ENCODE results near the gene MRPL18.

- no peak for TF ChIP-seq EZH2 (IDR thresholded peaks at IDR 0.05; ENCODE audit: low read length, unreplicated experiment)
- no peak for TF ChIP-seq CTCF (conservative IDR thresholded peaks at IDR 0.05; ENCODE audit: low read depth, low read length)
- no peak for TF ChIP-seq EZH2phosphoT487 (IDR thresholded peaks at IDR 0.05; ENCODE audit: borderline replicate concordance, low read length)
These were observed 48.1 kb upstream of the MRPL18 start for GRCh38 chr6:159742165-159742564.

Measured in PC-3 (cell line).